ENCODE data around the gene ADAMTS18.

GRCh38 chr16:77434022-77434529 is 758 bp downstream of the ADAMTS18 start:
- no peak for TF ChIP-seq CTCF (IDR thresholded peaks at IDR 0.05)
- no peak for TF ChIP-seq POLR2AphosphoS5 (IDR thresholded peaks at IDR 0.05)

Measured in prostate gland (tissue), 2 donors.